SK-N-MC (cell line): ENCODE data around the gene TIPARP.

Source experiments
- EZH2 ChIP-seq: fragments of 200-600 bp; sonication (generic); IDR thresholded peaks from one replicate; pipeline ENCODE4 v1.6.1; 2017; ENCODE audit warnings: antibody characterized with exemption
- FOXP2 ChIP-seq: optimal IDR thresholded peaks from 2 replicates; pipeline ENCODE3; 2011; ENCODE audit warnings: mild to moderate bottlenecking, moderate library complexity; ENCODE audit not compliant: insufficient read depth; ENCODE audit errors: extremely low read length, control extremely low read depth
- POLR2AphosphoS5 ChIP-seq: IDR thresholded peaks from 2 replicates; pipeline ENCODE4 v1.6.1; 2012; ENCODE audit warnings: mild to moderate bottlenecking, low read depth, low read length, borderline replicate concordance

DNA sequence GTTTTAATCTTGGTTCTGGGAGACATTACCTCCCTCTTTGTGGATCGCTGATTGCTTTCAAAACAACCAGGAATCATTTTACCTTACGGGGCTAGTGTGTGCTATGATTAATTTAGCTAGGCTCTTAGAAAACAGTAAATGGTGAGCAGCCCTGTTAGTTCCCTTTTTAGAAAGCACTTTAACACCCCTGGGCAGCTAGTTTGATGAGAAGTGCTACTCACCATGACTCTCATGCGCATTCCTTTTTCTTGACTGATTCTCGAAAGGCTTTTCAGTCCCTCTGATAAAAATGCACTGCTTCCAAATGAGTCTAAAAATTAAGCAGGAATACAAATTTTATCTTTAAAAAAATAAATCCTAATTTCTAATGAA lies 76.5 kb downstream of the TIPARP start:
- TF ChIP-seq EZH2 (no peak), POLR2AphosphoS5 (no peak), FOXP2 (no peak)
